HUES48 (cell line): ENCODE results near the gene VPREB1.
"Not testable (repeated sequence)": the region's sequence is repeated elsewhere in the genome, so short reads cannot be mapped to it uniquely, and the experiment has no call there.

Source experiments
- H3K27ac ChIP-seq: one replicate; pipeline ENCODE4 v1.7.0; 2013; ENCODE audit warnings: low read depth, low read length, inconsistent platforms
- H3K27me3 ChIP-seq: 2 replicates; pipeline ENCODE4 v1.6.1; 2013; ENCODE audit warnings: mild to moderate bottlenecking, low read length; ENCODE audit not compliant: control insufficient read depth, insufficient read depth
- H3K36me3 ChIP-seq: 2 replicates; pipeline ENCODE4 v1.6.1; 2013; ENCODE audit warnings: low read length; ENCODE audit not compliant: control insufficient read depth, insufficient read depth
- H3K4me1 ChIP-seq: 2 replicates; pipeline ENCODE4 v1.6.1; 2013; ENCODE audit warnings: mild to moderate bottlenecking, low read length; ENCODE audit not compliant: control insufficient read depth, insufficient read depth
- H3K4me3 ChIP-seq: 2 replicates; pipeline ENCODE4 v1.5.1; 2013; ENCODE audit warnings: mild to moderate bottlenecking, low read depth, low read length
- H3K9ac ChIP-seq: 2 replicates; pipeline ENCODE4 v1.6.1; 2013; ENCODE audit warnings: mild to moderate bottlenecking, low read depth, low read length, moderate library complexity
- H3K9me3 ChIP-seq: 2 replicates; pipeline ENCODE4 v1.6.1; 2013; ENCODE audit warnings: low read length; ENCODE audit not compliant: control insufficient read depth, insufficient read depth

Gene VPREB1

GRCh38 chr22:22256133-22256532 lies 11.5 kb downstream of the VPREB1 start:
- H3K9me3 ChIP-seq, H3K4me1 ChIP-seq, H3K4me3 ChIP-seq, H3K36me3 ChIP-seq, H3K27ac ChIP-seq, H3K9ac ChIP-seq: not testable (repeated sequence)
- peaks cover 66% of the 10 kb centered on the region for H3K27me3 ChIP-seq

- not testable (repeated sequence) for H3K4me3 ChIP-seq, H3K9ac ChIP-seq, H3K36me3 ChIP-seq, H3K27ac ChIP-seq, H3K4me1 ChIP-seq, H3K9me3 ChIP-seq
- H3K27me3 ChIP-seq = peaks cover 87% of the 10 kb centered on the region
Measured at GRCh38 chr22:22258597-22259415, 14.2 kb downstream of the VPREB1 start.

GRCh38 chr22:22260169-22260568 lies 15.6 kb downstream of the VPREB1 start:
- H3K9ac ChIP-seq, H3K36me3 ChIP-seq, H3K27ac ChIP-seq, H3K4me3 ChIP-seq, H3K9me3 ChIP-seq, H3K4me1 ChIP-seq: not testable (repeated sequence)
- peaks cover 90% of the 10 kb centered on the region for H3K27me3 ChIP-seq

- not testable (repeated sequence) for H3K27ac ChIP-seq, H3K4me3 ChIP-seq, H3K9ac ChIP-seq, H3K36me3 ChIP-seq, H3K4me1 ChIP-seq, H3K9me3 ChIP-seq
- peaks cover 90% of the 10 kb centered on the region for H3K27me3 ChIP-seq
Measured at GRCh38 chr22:22260586-22260985, 16.0 kb downstream of the VPREB1 start.

GRCh38 chr22:22262332-22263074 lies 17.9 kb downstream of the VPREB1 start:
- not testable (repeated sequence) for H3K36me3 ChIP-seq, H3K4me3 ChIP-seq, H3K4me1 ChIP-seq, H3K9ac ChIP-seq, H3K9me3 ChIP-seq, H3K27ac ChIP-seq
- peaks cover 91% of the 10 kb centered on the region for H3K27me3 ChIP-seq

GRCh38 chr22:22263823-22264222 lies 19.2 kb downstream of the VPREB1 start:
- H3K9me3 ChIP-seq, H3K27ac ChIP-seq, H3K36me3 ChIP-seq, H3K9ac ChIP-seq, H3K4me1 ChIP-seq, H3K4me3 ChIP-seq: not testable (repeated sequence)
- H3K27me3 ChIP-seq = peaks cover 89% of the 10 kb centered on the region

GRCh38 chr22:22270036-22270676 lies 25.6 kb downstream of the VPREB1 start:
- peaks cover 56% of the 10 kb centered on the region for H3K27me3 ChIP-seq
- H3K27ac ChIP-seq, H3K4me3 ChIP-seq, H3K36me3 ChIP-seq, H3K9me3 ChIP-seq, H3K9ac ChIP-seq, H3K4me1 ChIP-seq: not testable (repeated sequence)

GRCh38 chr22:22277423-22277822 lies 32.8 kb downstream of the VPREB1 start:
- not testable (repeated sequence) for H3K9ac ChIP-seq, H3K27ac ChIP-seq, H3K4me1 ChIP-seq, H3K4me3 ChIP-seq, H3K36me3 ChIP-seq, H3K9me3 ChIP-seq
- H3K27me3 ChIP-seq = peaks cover 25% of the 10 kb centered on the region

GRCh38 chr22:22284962-22285756 lies 40.6 kb downstream of the VPREB1 start:
- not testable (repeated sequence) for H3K9ac ChIP-seq, H3K4me1 ChIP-seq, H3K36me3 ChIP-seq, H3K27ac ChIP-seq, H3K4me3 ChIP-seq, H3K9me3 ChIP-seq
- peaks cover 20% of the 10 kb centered on the region for H3K27me3 ChIP-seq

- H3K27me3 ChIP-seq = peaks cover 16% of the 10 kb centered on the region
- H3K9ac ChIP-seq, H3K4me3 ChIP-seq, H3K27ac ChIP-seq, H3K4me1 ChIP-seq, H3K9me3 ChIP-seq, H3K36me3 ChIP-seq: not testable (repeated sequence)
Measured at GRCh38 chr22:22286390-22287105, 42.0 kb downstream of the VPREB1 start.
